ENCODE measurements around the gene PCGF1.

Gene PCGF1

DNA sequence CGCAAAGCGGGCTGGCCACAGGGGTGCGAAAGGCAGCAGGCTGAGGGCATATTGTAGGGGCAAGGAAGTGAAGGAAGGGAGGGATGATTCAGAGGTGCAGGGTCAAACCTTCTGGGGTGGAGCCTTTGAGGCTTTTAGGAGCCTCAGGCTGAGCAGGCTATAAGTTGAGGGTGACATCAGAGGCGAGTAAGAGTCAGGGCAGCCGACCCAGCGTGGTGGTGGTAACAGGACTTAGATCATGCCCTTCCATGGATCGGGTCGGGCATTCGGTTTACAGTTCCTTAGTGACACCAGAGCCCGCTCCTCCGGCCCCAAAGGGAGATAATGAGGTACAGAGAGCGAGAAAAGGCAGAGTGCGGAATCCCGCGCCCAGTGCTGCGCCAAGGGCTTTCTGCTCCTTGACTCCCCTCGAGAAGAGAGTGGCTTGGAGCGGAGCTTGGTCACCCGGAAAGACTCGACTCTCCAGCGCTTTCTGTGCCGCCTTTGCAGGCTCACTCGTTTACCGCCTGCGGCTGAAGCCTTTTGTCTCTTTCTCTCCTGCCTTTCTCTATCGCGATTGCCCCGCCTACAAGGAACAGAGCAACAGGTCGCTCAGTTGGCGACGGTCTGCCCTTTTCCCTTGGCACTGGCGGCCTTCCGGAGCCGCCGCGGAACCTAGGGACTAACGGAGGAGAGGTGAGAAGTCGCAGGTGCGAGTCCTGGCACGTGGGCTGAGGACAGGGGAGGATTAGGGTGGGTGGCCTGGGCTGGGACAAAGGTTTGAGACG, 8.8 kb downstream of the PCGF1 start:
- H3K4me3 ChIP-seq (ENCODE audit: low read length in 2 of 2), result peak overlapping the region; percentile 63 to 73
- H3K9me3 ChIP-seq (ENCODE audit: control insufficient read depth in 2 of 2, low read length in 2 of 2), result no peaks in the 10 kb centered on the region
- H3K4me1 ChIP-seq (ENCODE audit: control insufficient read depth in 2 of 2, insufficient read depth in 2 of 2, low read length in 2 of 2), result peaks cover 29 to 36% of the 10 kb centered on the region in 2 donors
- peaks cover under 1 to 2% of the 10 kb centered on the region in 2 donors for H3K36me3 ChIP-seq (ENCODE audit: control insufficient read depth in 2 of 2, insufficient read depth in 2 of 2, low read length in 2 of 2)
- H3K27me3 ChIP-seq (ENCODE audit: control insufficient read depth in 2 of 2, insufficient read depth in 2 of 2, low read length in 2 of 2), result peaks cover 14 to 34% of the 10 kb centered on the region in 2 donors
- no peak overlapping the region for H3K27ac ChIP-seq (ENCODE audit: low read depth in 2 of 2, low read length in 2 of 2)
- peak overlapping the region in 1 of 2 donors; percentile 33 for H3K9ac ChIP-seq (ENCODE audit: low read depth in 1 of 2, low read length in 2 of 2)

DNA sequence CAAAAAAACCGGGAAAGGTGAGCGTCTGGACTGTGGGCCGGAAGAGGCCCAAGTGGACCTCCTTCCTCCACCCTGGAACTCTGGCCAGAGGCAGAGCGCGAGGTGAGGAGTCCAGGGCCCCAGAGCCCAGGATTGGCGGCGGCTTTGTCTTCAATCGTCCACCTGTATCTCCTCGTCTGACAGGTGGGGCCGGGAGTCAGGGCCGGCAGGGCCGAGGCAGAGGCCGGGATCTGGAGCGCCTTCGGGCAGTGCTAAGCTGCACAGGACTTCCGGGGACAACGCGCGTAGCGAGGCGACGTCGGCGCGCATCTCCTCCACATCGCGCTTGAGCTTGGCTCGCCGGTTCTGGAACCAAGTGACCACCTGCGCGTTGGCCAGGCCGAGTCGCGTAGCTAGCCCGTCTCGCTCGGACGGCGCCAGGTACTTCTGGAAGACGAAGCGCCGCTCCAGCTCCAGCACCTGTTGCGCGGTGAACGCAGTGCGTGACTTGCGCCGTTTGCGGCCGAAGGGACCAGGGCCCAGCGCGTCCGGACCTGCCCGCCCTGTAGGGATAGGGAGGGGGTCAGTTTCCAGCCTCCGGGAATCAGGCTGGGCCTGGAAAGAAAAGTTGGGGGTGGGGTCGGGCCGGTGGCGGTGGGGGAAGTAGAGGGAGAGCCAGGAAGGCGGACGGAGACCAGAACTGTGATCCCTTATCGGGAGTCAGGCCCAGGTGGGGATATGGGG, 9.6 kb downstream of the PCGF1 start:
- Histone ChIP-seq H3K27me3 (ENCODE audit: control insufficient read depth in 2 of 2, insufficient read depth in 2 of 2, low read length in 2 of 2) (peaks cover 14 to 34% of the 10 kb centered on the region in 2 donors), H3K36me3 (ENCODE audit: control insufficient read depth in 2 of 2, insufficient read depth in 2 of 2, low read length in 2 of 2) (peaks cover 8 to 9% of the 10 kb centered on the region in 2 donors), H3K4me3 (ENCODE audit: low read length in 2 of 2) (peak overlapping the region; percentile 63 to 73), H3K27ac (ENCODE audit: low read depth in 2 of 2, low read length in 2 of 2) (no peak overlapping the region), H3K9me3 (ENCODE audit: control insufficient read depth in 2 of 2, low read length in 2 of 2) (no peaks in the 10 kb centered on the region), H3K9ac (ENCODE audit: low read depth in 1 of 2, low read length in 2 of 2) (peak overlapping the region; percentile 26 to 33), H3K4me1 (ENCODE audit: control insufficient read depth in 2 of 2, insufficient read depth in 2 of 2, low read length in 2 of 2) (peaks cover 25 to 30% of the 10 kb centered on the region in 2 donors)

DNA sequence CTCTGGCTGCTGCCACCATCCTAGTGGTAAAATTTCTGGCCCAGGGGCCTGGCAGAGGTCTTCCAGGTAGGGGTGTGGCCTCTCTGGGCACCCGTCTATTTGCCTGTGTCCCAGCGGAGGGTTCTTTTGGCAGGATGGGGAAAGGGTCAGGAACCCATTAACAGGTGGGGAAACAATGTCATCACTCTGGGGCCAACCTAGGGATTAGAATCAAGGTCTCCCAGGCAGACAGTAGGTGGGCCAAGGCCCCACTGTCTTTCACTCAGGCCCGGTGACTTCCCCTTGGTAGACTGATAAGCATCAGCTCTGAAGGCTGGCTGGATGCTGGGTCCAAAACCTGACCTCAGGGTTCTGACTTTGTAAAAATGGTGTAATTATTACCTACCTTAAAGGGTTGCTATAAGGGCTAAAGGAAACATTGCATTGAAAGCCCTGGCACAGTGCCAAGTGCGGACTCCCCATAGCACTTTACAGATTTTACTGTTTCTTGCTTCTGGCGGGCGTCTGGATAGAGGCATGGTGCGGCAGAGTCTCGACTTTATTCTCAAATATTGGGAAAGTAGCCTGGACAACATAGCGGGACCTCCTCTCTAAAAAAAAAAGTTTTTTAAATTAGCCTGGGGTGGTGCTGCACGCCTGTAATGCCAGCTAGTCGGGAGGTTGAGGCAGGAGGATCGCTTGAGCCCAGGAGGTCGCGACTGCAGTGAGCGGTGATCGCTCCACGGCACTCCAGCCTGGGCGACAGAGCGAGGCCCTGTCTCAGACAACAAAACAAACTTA, 10.3 kb downstream of the PCGF1 start:
- no peaks in the 10 kb centered on the region for H3K9me3 ChIP-seq (ENCODE audit: control insufficient read depth in 2 of 2, low read length in 2 of 2)
- H3K4me3 ChIP-seq (ENCODE audit: low read length in 2 of 2), result peak overlapping the region; percentile 63 to 73
- H3K4me1 ChIP-seq (ENCODE audit: control insufficient read depth in 2 of 2, insufficient read depth in 2 of 2, low read length in 2 of 2), result peaks cover 25 to 29% of the 10 kb centered on the region in 2 donors
- H3K27ac ChIP-seq (ENCODE audit: low read depth in 2 of 2, low read length in 2 of 2), result no peak overlapping the region
- H3K27me3 ChIP-seq (ENCODE audit: control insufficient read depth in 2 of 2, insufficient read depth in 2 of 2, low read length in 2 of 2), result peaks cover 14 to 34% of the 10 kb centered on the region in 2 donors
- peaks cover 15 to 16% of the 10 kb centered on the region in 2 donors for H3K36me3 ChIP-seq (ENCODE audit: control insufficient read depth in 2 of 2, insufficient read depth in 2 of 2, low read length in 2 of 2)
- peak overlapping the region in 1 of 2 donors; percentile 33 for H3K9ac ChIP-seq (ENCODE audit: low read depth in 1 of 2, low read length in 2 of 2)

DNA sequence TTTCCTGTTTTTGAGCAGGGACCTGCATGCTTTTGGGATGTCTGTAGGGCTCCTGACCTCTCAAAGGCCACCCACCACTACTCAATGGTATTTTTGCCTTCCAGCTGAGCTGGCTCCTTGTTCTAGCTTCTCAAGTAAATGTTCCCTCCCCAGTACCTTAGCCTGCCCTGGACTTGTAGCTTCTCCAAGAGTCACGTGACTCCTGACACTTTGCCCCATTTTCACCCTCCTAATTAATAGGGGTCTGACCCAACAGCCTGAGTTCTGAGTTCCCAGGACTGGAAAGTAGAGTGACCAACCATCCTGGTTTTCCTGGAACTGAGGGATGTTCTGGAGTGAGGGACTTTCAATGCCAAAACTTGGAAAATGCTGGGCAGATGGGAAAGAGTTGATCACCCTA, 12.1 kb downstream of the PCGF1 start:
- H3K9ac ChIP-seq (ENCODE audit: low read depth in 1 of 2, low read length in 2 of 2), result no peak overlapping the region
- no peak overlapping the region for H3K27ac ChIP-seq (ENCODE audit: low read depth in 2 of 2, low read length in 2 of 2)
- H3K36me3 ChIP-seq (ENCODE audit: control insufficient read depth in 2 of 2, insufficient read depth in 2 of 2, low read length in 2 of 2), result peaks cover 32 to 34% of the 10 kb centered on the region in 2 donors
- no peaks in the 10 kb centered on the region for H3K9me3 ChIP-seq (ENCODE audit: control insufficient read depth in 2 of 2, low read length in 2 of 2)
- H3K4me1 ChIP-seq (ENCODE audit: control insufficient read depth in 2 of 2, insufficient read depth in 2 of 2, low read length in 2 of 2), result peaks cover 25% of the 10 kb centered on the region in 2 donors
- H3K4me3 ChIP-seq (ENCODE audit: low read length in 2 of 2), result no peak overlapping the region
- H3K27me3 ChIP-seq (ENCODE audit: control insufficient read depth in 2 of 2, insufficient read depth in 2 of 2, low read length in 2 of 2), result peaks cover 11 to 34% of the 10 kb centered on the region in 2 donors

DNA sequence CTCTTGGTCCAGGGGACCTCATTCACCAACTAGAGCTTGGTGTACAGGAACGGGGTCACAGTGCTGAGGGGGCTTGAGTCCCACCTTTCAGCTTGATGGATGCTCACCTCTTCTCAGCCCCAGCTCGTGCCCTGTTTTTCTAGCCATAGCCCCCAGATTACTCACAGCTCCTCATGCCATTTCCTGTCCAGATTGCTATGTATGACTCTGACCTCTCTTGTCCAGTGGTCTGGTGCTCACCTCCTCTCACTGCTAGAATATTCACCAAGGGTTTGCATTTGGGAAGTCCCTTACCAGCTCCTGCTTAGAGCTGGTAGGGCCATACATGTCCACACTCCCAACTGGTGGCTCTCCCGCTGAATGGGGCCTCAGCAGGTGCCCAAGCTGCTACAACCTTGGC, 13.9 kb downstream of the PCGF1 start:
- H3K36me3 ChIP-seq (ENCODE audit: control insufficient read depth in 2 of 2, insufficient read depth in 2 of 2, low read length in 2 of 2), result peaks cover 40 to 43% of the 10 kb centered on the region in 2 donors
- peaks cover 2 to 16% of the 10 kb centered on the region in 2 donors for H3K27me3 ChIP-seq (ENCODE audit: control insufficient read depth in 2 of 2, insufficient read depth in 2 of 2, low read length in 2 of 2)
- no peak overlapping the region for H3K9ac ChIP-seq (ENCODE audit: low read depth in 1 of 2, low read length in 2 of 2)
- peaks cover 11% of the 10 kb centered on the region in 2 donors for H3K4me1 ChIP-seq (ENCODE audit: control insufficient read depth in 2 of 2, insufficient read depth in 2 of 2, low read length in 2 of 2)
- no peak overlapping the region for H3K27ac ChIP-seq (ENCODE audit: low read depth in 2 of 2, low read length in 2 of 2)
- no peaks in the 10 kb centered on the region for H3K9me3 ChIP-seq (ENCODE audit: control insufficient read depth in 2 of 2, low read length in 2 of 2)
- H3K4me3 ChIP-seq (ENCODE audit: low read length in 2 of 2), result no peak overlapping the region

DNA sequence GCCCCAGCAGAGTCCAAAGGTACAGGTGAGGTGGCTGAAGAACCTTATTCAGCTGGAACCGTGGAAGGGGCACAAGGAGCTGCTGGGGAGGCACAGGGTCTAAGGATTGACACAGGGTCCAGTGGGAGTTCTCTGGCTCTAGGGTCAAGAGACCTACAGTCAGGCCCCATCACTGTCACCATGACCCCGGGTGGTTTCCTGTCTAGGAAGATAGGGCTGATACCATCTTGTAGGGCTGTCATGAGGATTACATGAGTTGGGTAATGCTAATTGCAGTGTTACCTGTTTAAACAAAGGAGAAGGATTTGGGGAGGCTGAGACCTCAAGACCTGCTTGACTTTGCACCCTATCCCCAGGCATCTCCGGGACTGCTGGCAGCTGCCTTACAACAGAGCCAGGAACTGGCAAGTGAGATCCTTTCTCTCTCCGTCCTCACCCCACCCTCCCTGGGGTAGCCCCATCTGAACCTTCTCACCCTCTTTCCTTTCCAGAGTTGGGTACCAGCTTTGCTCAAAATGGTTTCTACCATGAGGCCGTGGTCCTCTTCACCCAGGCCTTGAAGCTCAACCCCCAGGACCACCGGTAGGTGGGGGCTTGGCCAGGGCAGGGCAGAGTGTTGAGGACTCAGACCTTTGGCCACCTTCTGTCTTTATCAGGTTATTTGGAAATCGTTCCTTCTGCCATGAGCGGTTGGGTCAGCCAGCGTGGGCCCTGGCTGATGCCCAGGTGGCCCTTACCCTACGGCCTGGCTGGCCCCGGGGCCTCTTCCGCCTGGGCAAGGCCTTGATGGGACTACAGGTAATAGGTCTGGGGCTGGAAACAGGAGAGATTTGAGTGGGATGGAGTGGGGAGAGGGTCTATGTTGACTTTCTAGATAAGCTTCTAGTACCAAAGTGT, 15.6 kb downstream of the PCGF1 start:
- Histone ChIP-seq H3K36me3 (ENCODE audit: control insufficient read depth in 2 of 2, insufficient read depth in 2 of 2, low read length in 2 of 2) (peaks cover 43 to 45% of the 10 kb centered on the region in 2 donors), H3K27me3 (ENCODE audit: control insufficient read depth in 2 of 2, insufficient read depth in 2 of 2, low read length in 2 of 2) (no peaks in the 10 kb centered on the region)

DNA sequence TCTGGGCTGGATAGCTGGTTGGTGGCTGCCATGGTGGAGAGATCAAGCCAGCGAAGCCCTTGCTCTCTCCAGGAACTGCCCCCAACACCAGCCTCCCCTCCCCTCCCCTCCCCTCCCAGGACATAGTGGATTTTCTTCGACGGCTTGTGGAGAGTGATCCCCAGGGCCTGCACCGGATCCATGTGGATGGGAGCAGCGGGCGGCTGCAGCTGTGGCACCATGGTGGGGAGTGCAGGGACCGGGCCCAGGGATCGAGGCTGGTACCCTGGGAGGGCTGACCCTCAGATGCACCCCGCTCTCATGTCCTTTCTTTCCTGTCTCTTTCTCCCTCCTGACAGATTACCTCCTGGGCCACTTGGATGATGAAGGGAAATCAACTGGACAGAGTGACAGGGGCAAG, 17.6 kb downstream of the PCGF1 start:
- no peaks in the 10 kb centered on the region for H3K4me1 ChIP-seq (ENCODE audit: control insufficient read depth in 2 of 2, insufficient read depth in 2 of 2, low read length in 2 of 2)
- no peaks in the 10 kb centered on the region for H3K27me3 ChIP-seq (ENCODE audit: control insufficient read depth in 2 of 2, insufficient read depth in 2 of 2, low read length in 2 of 2)
- H3K9ac ChIP-seq (ENCODE audit: low read depth in 1 of 2, low read length in 2 of 2), result no peak overlapping the region
- peaks cover 46 to 50% of the 10 kb centered on the region in 2 donors for H3K36me3 ChIP-seq (ENCODE audit: control insufficient read depth in 2 of 2, insufficient read depth in 2 of 2, low read length in 2 of 2)
- H3K9me3 ChIP-seq (ENCODE audit: control insufficient read depth in 2 of 2, low read length in 2 of 2), result no peaks in the 10 kb centered on the region
- no peak overlapping the region for H3K4me3 ChIP-seq (ENCODE audit: low read length in 2 of 2)
- no peak overlapping the region for H3K27ac ChIP-seq (ENCODE audit: low read depth in 2 of 2, low read length in 2 of 2)

More for the DNA sequence above, 15.6 kb downstream of the PCGF1 start:
- Histone ChIP-seq H3K4me1 (ENCODE audit: control insufficient read depth in 2 of 2, insufficient read depth in 2 of 2, low read length in 2 of 2) (no peaks in the 10 kb centered on the region), H3K9me3 (ENCODE audit: control insufficient read depth in 2 of 2, low read length in 2 of 2) (no peaks in the 10 kb centered on the region), H3K27ac (ENCODE audit: low read depth in 2 of 2, low read length in 2 of 2) (no peak overlapping the region), H3K9ac (ENCODE audit: low read depth in 1 of 2, low read length in 2 of 2) (no peak overlapping the region), H3K4me3 (ENCODE audit: low read length in 2 of 2) (no peak overlapping the region)

DNA sequence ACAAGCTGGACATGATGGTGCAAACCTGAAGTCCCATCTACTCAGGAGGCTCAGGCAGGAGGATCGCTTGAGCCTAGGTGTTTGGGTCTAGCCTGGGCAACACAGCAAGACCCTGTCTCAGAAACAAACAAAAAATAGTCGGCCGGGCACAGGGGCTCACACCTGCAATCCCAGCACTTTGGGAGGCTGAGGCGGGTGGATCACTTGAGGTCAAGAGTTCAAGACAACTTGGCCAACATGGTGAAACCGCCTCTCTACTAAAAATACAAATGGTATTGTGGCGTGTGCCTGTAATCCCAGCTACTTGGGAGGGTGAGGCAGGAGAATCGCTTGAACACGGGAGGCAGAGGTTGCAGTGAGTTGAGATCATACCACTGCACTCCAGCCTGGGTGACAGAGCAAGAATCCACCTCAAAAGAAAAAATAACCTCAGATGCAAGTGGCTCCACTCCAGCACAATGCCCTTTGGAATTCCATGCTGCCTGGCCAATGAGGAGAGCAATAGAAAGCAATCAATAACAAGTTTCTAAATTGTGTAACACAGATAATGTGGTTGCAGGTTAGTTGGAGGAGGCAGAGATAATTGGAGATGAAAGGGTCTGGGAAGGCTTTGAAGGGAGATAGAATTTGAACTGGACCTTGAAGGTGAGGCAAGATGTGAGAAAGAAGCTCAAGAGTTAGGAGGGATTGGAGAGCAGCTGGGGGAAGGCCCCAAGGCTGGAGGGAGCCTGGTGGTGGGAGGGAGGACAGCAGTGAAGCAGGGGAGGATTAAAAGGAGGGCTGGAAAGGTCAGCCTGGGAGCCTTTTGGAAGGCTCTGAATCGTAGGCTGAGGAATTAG, 18.6 kb downstream of the PCGF1 start:
- H3K9me3 ChIP-seq (ENCODE audit: control insufficient read depth in 2 of 2, low read length in 2 of 2), result no peaks in the 10 kb centered on the region
- no peak overlapping the region for H3K27ac ChIP-seq (ENCODE audit: low read depth in 2 of 2, low read length in 2 of 2)
- no peak overlapping the region for H3K4me3 ChIP-seq (ENCODE audit: low read length in 2 of 2)
- no peaks in the 10 kb centered on the region for H3K4me1 ChIP-seq (ENCODE audit: control insufficient read depth in 2 of 2, insufficient read depth in 2 of 2, low read length in 2 of 2)
- no peak overlapping the region for H3K9ac ChIP-seq (ENCODE audit: low read depth in 1 of 2, low read length in 2 of 2)
- no peaks in the 10 kb centered on the region for H3K27me3 ChIP-seq (ENCODE audit: control insufficient read depth in 2 of 2, insufficient read depth in 2 of 2, low read length in 2 of 2)
- peaks cover 46 to 50% of the 10 kb centered on the region in 2 donors for H3K36me3 ChIP-seq (ENCODE audit: control insufficient read depth in 2 of 2, insufficient read depth in 2 of 2, low read length in 2 of 2)

DNA sequence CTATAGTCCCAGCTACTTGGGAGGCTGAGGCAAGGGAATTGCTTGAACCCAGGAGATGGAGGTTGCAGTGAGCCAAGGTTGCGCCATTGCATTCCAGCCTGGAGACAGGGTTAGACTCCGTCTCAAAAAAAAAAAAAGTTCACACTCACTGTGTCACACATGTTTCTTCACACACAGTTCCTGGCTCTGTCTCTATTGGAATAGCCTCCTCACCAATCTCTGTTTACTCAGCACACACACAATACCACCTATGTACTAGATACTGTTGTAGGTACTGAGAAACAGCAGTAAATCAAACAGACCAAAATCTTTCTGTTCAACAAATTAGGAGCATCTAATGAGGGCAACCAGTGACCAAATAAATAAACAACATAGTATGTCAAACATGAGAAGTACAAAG, 21.4 kb downstream of the PCGF1 start:
- H3K9me3 ChIP-seq (ENCODE audit: control insufficient read depth in 2 of 2, low read length in 2 of 2), result no peaks in the 10 kb centered on the region
- peaks cover 16% of the 10 kb centered on the region in 2 donors for H3K4me1 ChIP-seq (ENCODE audit: control insufficient read depth in 2 of 2, insufficient read depth in 2 of 2, low read length in 2 of 2)
- H3K4me3 ChIP-seq (ENCODE audit: low read length in 2 of 2), result no peak overlapping the region
- no peak overlapping the region for H3K9ac ChIP-seq (ENCODE audit: low read depth in 1 of 2, low read length in 2 of 2)
- H3K27me3 ChIP-seq (ENCODE audit: control insufficient read depth in 2 of 2, insufficient read depth in 2 of 2, low read length in 2 of 2), result no peaks in the 10 kb centered on the region
- H3K27ac ChIP-seq (ENCODE audit: low read depth in 2 of 2, low read length in 2 of 2), result no peak overlapping the region
- H3K36me3 ChIP-seq (ENCODE audit: control insufficient read depth in 2 of 2, insufficient read depth in 2 of 2, low read length in 2 of 2), result peaks cover 20 to 24% of the 10 kb centered on the region in 2 donors

Measured in mucosa of rectum (tissue), 2 donors.